ENCODE measurements around the gene PIGP. TPM values are rescaled to one million over a fixed set of nuclear protein-coding genes. Genes with fewer than 3 reads are reported as not detected.

Gene PIGP
- total RNA-seq, 1 experiment from 2014 or later, result 13.2 TPM

DNA sequence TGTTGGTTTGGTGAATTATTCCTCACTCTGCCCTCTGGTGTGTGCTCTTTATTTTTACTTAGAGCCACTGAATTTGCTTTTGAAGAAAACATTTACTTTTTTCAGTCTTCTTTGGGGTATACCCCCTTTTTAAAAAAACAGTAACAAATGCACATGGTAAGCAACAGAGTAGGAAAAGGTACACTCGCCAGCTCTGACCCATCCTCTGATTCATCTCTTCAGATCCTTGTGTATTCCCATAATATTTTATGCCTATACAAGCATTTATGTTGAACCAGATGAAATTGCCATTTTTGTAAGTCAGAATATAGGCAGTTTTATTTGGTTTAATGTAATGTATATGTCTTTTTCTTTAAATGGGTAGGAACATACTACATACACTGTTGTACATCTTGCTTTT is 28.5 kb upstream of the PIGP start:
- Mint-ChIP-seq H3K27me3 (ENCODE audit: low read depth) (no peaks in the 10 kb centered on the region), H3K4me1 (no peaks in the 10 kb centered on the region), H3K4me3 (no peak overlapping the region), H3K9me3 (peaks cover 0 to 4% of the 10 kb centered on the region in 2 experiments; a peak in 1 of 5 replicates), H3K36me3 (ENCODE audit: insufficient read depth in 1 of 3, low read depth in 3 of 3) (peaks cover 0 to 23% (median 0%) of the 10 kb centered on the region in 3 experiments; a peak in 3 of 7 replicates), H3K27ac (no peak overlapping the region)
- Histone ChIP-seq H3K23ac (ENCODE audit: insufficient read length, low read depth, low read length) (no peak overlapping the region), H2AK5ac (ENCODE audit: insufficient read length, low read length) (no peak overlapping the region), H3K27ac (ENCODE audit: insufficient read length, low read depth, low read length) (no peak overlapping the region), H3K4ac (ENCODE audit: low read depth, low read length) (no peak overlapping the region), H4K5ac (ENCODE audit: insufficient read length, low read depth, low read length) (no peak overlapping the region), H4K91ac (ENCODE audit: insufficient read length, low read depth, low read length) (no peak overlapping the region), H2AFZ (ENCODE audit: low read length) (no peak overlapping the region), H2BK15ac (ENCODE audit: low read depth, low read length) (no peak overlapping the region), H3K9ac (ENCODE audit: extremely low read depth, insufficient read length, low read length) (no peak overlapping the region), H4K8ac (replicated peaks; ENCODE audit: insufficient read length, low read depth, low read length) (no peak overlapping the region), H3K4me1 (ENCODE audit: insufficient read depth, low read length) (no peaks in the 10 kb centered on the region), H3T11ph (ENCODE audit: low read length) (no peak overlapping the region), H3K23me2 (ENCODE audit: insufficient read length, low read depth, low read length, poor library complexity, severe bottlenecking) (no peaks in the 10 kb centered on the region), H2BK20ac (ENCODE audit: low read depth, low read length, poor library complexity, severe bottlenecking) (no peak overlapping the region), H3K79me2 (ENCODE audit: insufficient read depth, low read length) (no peaks in the 10 kb centered on the region), H3K79me1 (ENCODE audit: insufficient read depth, low read depth, low read length, poor library complexity, severe bottlenecking) (no peaks in the 10 kb centered on the region), H3K56ac (ENCODE audit: insufficient read length, low read depth, low read length) (no peak overlapping the region), H3K9me3 (ENCODE audit: control insufficient read depth, low read depth, low read length) (no peaks in the 10 kb centered on the region), H3K4me2 (ENCODE audit: insufficient read depth, insufficient read length, low read length) (no peak overlapping the region), H3K14ac (ENCODE audit: insufficient read depth, low read length) (no peak overlapping the region), H2BK5ac (ENCODE audit: insufficient read length, low read length) (no peak overlapping the region), H2BK120ac (ENCODE audit: low read depth, low read length, poor library complexity, severe bottlenecking) (no peak overlapping the region), H2BK12ac (ENCODE audit: insufficient read length, low read depth, low read length) (no peak overlapping the region), H3K27me3 (ENCODE audit: insufficient read depth, low read length) (no peaks in the 10 kb centered on the region), H3K18ac (ENCODE audit: insufficient read length, low read depth, low read length) (no peak overlapping the region), H4K20me1 (ENCODE audit: control insufficient read depth, insufficient read depth, insufficient read length) (no peaks in the 10 kb centered on the region)
- TF ChIP-seq, protein P1, sequence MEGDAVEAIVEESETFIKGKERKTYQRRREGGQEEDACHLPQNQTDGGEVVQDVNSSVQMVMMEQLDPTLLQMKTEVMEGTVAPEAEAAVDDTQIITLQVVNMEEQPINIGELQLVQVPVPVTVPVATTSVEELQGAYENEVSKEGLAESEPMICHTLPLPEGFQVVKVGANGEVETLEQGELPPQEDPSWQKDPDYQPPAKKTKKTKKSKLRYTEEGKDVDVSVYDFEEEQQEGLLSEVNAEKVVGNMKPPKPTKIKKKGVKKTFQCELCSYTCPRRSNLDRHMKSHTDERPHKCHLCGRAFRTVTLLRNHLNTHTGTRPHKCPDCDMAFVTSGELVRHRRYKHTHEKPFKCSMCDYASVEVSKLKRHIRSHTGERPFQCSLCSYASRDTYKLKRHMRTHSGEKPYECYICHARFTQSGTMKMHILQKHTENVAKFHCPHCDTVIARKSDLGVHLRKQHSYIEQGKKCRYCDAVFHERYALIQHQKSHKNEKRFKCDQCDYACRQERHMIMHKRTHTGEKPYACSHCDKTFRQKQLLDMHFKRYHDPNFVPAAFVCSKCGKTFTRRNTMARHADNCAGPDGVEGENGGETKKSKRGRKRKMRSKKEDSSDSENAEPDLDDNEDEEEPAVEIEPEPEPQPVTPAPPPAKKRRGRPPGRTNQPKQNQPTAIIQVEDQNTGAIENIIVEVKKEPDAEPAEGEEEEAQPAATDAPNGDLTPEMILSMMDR (conservative IDR thresholded peaks at IDR 0.05), result no peak
- DNase-seq, result no peak
- no CpG with 5 or more reads among the region's 1 CpG for WGBS (ENCODE audit: extremely low coverage, insufficient read length, low lambda C conversion rate)

Measured in H9 (cell line).